Gastrocnemius medialis (tissue), 4 donors: ENCODE results near the gene FADS3. TPM values are rescaled to one million over a fixed set of nuclear protein-coding genes. Genes with fewer than 3 reads are reported as not detected.

Source experiments
- ATAC-seq, 2 donors: fragments of 150-250 bp; one replicate each; pipeline ENCODE4 v1.9.1; 2016
- DNase-seq, 2 donors: peaks; one replicate each; pipeline ENCODE4 v3.0.0-alpha.2; 2019
- H3K27ac ChIP-seq, 4 donors: fragments of 200-600 bp; sonication (generic); 1 replicate in 1 of 4; 2 replicates in 3 of 4; pipeline ENCODE4 v1.5.1; 2016 to 2018; ENCODE audit warnings: mild to moderate bottlenecking in 2 of 4, moderate library complexity in 1 of 4
- H3K27me3 ChIP-seq, 3 donors: fragments of 200-600 bp; sonication (generic) in 2 of 3; 1 replicate in 1 of 3; 2 replicates in 2 of 3; pipeline versions ENCODE4 v1.5.1 to v1.6.0; 2016 to 2019; ENCODE audit warnings: mild to moderate bottlenecking in 1 of 3, moderate library complexity in 1 of 3
- H3K36me3 ChIP-seq, 2 donors: fragments of 200-600 bp; sonication (generic) in 1 of 2; one replicate each; pipeline ENCODE4 v1.5.1; 2017 to 2018
- H3K4me1 ChIP-seq, 2 donors: fragments of 200-600 bp; sonication (generic) in 1 of 2; one replicate each; pipeline ENCODE4 v1.5.1; 2016 to 2017; ENCODE audit warnings: mild to moderate bottlenecking in 2 of 2
- H3K4me3 ChIP-seq, 4 donors: fragments of 200-600 bp; sonication (generic) in 3 of 4; 1 replicate in 1 of 4; 2 replicates in 3 of 4; pipeline ENCODE4 v1.5.1; 2016 to 2019; ENCODE audit warnings: mild to moderate bottlenecking in 2 of 4
- H3K9me3 ChIP-seq, 3 donors: fragments of 200-600 bp; sonication (generic) in 2 of 3; 1 replicate in 1 of 3; 2 replicates in 2 of 3; pipeline ENCODE4 v1.5.1; 2016 to 2019
- CTCF ChIP-seq, 5 experiments: fragments of 450-650 bp in 3 of 5; fragments of 200-600 bp in 2 of 5; sonication (generic) in 2 of 5; IDR thresholded peaks in 4 of 5; conservative IDR thresholded peaks in 1 of 5; 1 replicate in 4 of 5; 2 replicates in 1 of 5; pipeline ENCODE4 v1.5.1; 2016 to 2019; ENCODE audit warnings: antibody characterized with exemption in 5 of 5, mild to moderate bottlenecking in 3 of 5, moderate library complexity in 3 of 5
- POLR2A ChIP-seq, 2 donors: fragments of 450-650 bp; IDR thresholded peaks; one replicate each; pipeline ENCODE4 v1.6.1; 2017; ENCODE audit warnings: antibody characterized with exemption in 2 of 2, mild to moderate bottlenecking in 2 of 2, moderate library complexity in 2 of 2
- in situ Hi-C, 4 donors: fragments of 200-750 bp; cut with MboI; loops; one replicate each; pipeline versions ENCODE4 v1.15.0 to v1.8.0; 2017; ENCODE audit warnings: low sequenced_read_pairs in 4 of 4
- intact Hi-C: fragments of 100-400 bp; cut with DNase I; formaldehyde crosslinking; loops from one replicate; pipeline ENCODE4 v1.15.1; 2023; ENCODE audit warnings: low total_unique reads
- total RNA-seq, 4 donors: library from RNA; depleted of rRNA; stranded (reverse); fragments of >200 nt; gene quantifications; one replicate each; pipeline versions ENCODE4 v1.1.0 to v1.2.3, GENCODE V29; 2016

FADS3 gene
- total RNA-seq, 4 donors from 2014 or later, result 40.7 to 196 (median 89.0) TPM

- no peaks in the 10 kb centered on the region for H3K4me1 ChIP-seq
- H3K4me3 ChIP-seq, result no peak overlapping the region
- peak; percentile 68 to 88 (median 80) for TF ChIP-seq CTCF (IDR thresholded peaks at IDR 0.05 in 4 of 5, conservative IDR thresholded peaks at IDR 0.05 in 1 of 5)
- TF ChIP-seq POLR2A (IDR thresholded peaks at IDR 0.05), result no peak
- H3K27ac ChIP-seq, result peak overlapping the region in 3 of 4 donors; percentile 21 to 47 (median 29)
- H3K27me3 ChIP-seq, result no peaks in the 10 kb centered on the region
- no peaks in the 10 kb centered on the region for H3K9me3 ChIP-seq
- in situ Hi-C loops, result loop anchor here (5.0 to 10.0 kb wide), 6 partner anchors 47 to 187 kb away; partner anchors contain the start of genes FEN1 (in 1 of the 4) and TMEM258 (in 1 of the 4)
- DNase-seq, result peak; percentile 20 to 62
- peak; percentile 43 to 50 for ATAC-seq
- intact Hi-C loops, result loop anchor here (1.0 to 2.0 kb wide), 2 partner anchors 57 to 210 kb away; no protein-coding TSS in a partner anchor
- H3K36me3 ChIP-seq, result no peaks in the 10 kb centered on the region
Observed at GRCh38 chr11:61897387-61898246, 6.3 kb upstream of the FADS3 start.

- no peaks in the 10 kb centered on the region for H3K36me3 ChIP-seq
- in situ Hi-C loops, result loop anchor here (5.0 to 10.0 kb wide), 6 partner anchors 48 to 188 kb away; partner anchors contain the start of genes FEN1 (in 1 of the 4) and TMEM258 (in 1 of the 4)
- DNase-seq, result no peak
- no peak for TF ChIP-seq CTCF (IDR thresholded peaks at IDR 0.05 in 4 of 5, conservative IDR thresholded peaks at IDR 0.05 in 1 of 5)
- TF ChIP-seq POLR2A (IDR thresholded peaks at IDR 0.05), result no peak
- no peaks in the 10 kb centered on the region for H3K27me3 ChIP-seq
- peaks cover 0 to 5% of the 10 kb centered on the region in 2 donors for H3K4me1 ChIP-seq
- H3K9me3 ChIP-seq, result no peaks in the 10 kb centered on the region
- no peak overlapping the region for H3K27ac ChIP-seq
- H3K4me3 ChIP-seq, result no peak overlapping the region
- no peak for ATAC-seq
- intact Hi-C loops, result loop anchor here (1.0 kb wide), 1 partner anchor 210 kb away; no protein-coding TSS in a partner anchor
Observed at GRCh38 chr11:61896665-61897386, 5.5 kb upstream of the FADS3 start.

DNA sequence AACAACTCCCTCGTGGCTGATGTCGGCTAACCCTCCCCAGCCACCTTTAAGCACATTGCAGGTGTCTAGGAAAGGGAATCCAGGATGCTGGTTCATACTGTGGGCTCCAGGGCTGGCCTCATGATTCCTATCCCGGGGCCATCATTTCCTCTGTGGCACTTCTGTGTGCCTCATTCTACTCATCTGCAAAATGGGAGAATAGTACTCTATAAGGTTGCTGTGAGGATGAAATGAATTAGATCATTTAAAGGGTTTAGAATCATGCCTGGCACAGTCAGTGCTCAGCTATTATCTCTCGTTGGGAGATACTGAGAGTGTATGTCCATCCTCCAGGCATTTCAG lies 4.3 kb upstream of the FADS3 start:
- no peaks in the 10 kb centered on the region for H3K9me3 ChIP-seq
- intact Hi-C loops (no loop called here), in situ Hi-C loops (loop anchor here (5.0 to 10.0 kb wide), 6 partner anchors 49 to 189 kb away; partner anchors contain the start of genes FEN1 (in 1 of the 4) and TMEM258 (in 1 of the 4))

More for the DNA sequence above, 4.3 kb upstream of the FADS3 start:
- Histone ChIP-seq H3K36me3 (no peaks in the 10 kb centered on the region), H3K4me1 (peaks cover 1 to 10% of the 10 kb centered on the region in 2 donors), H3K4me3 (no peak overlapping the region), H3K27me3 (no peaks in the 10 kb centered on the region), H3K27ac (no peak overlapping the region)
- TF ChIP-seq CTCF (IDR thresholded peaks at IDR 0.05 in 4 of 5, conservative IDR thresholded peaks at IDR 0.05 in 1 of 5), result no peak
- no peak for TF ChIP-seq POLR2A (IDR thresholded peaks at IDR 0.05)
- DNase-seq (no peak), ATAC-seq (no peak)
